IMR-90 (cell line): Measurements from ENCODE around the gene ALKBH6.

ENCODE experiments used
- CHD1 ChIP-seq: IDR thresholded peaks from 2 replicates; pipeline ENCODE4 v1.6.1; 2012; ENCODE audit warnings: low read depth, low read length, improper control_type of control experiment
- ELK1 ChIP-seq: fragments of 150-350 bp; IDR thresholded peaks from 2 replicates; pipeline ENCODE4 v1.6.1; 2016; ENCODE audit warnings: low read depth, mild to moderate bottlenecking, low read length, moderate library complexity, borderline replicate concordance
- MAFK ChIP-seq: IDR thresholded peaks from 2 replicates; pipeline ENCODE4 v1.6.1; 2012; ENCODE audit warnings: low read depth, low read length, improper control_type of control experiment
- MAZ ChIP-seq: IDR thresholded peaks from 2 replicates; pipeline ENCODE4 v1.6.1; 2012; ENCODE audit warnings: low read depth, mild to moderate bottlenecking, low read length, improper control_type of control experiment, moderate library complexity, borderline replicate concordance
- MXI1 ChIP-seq: IDR thresholded peaks from 2 replicates; pipeline ENCODE4 v1.6.1; 2012; ENCODE audit warnings: low read depth, mild to moderate bottlenecking, low read length, moderate library complexity, borderline replicate concordance
- RFX5 ChIP-seq: IDR thresholded peaks from 2 replicates; pipeline ENCODE4 v1.8.0; 2012; ENCODE audit warnings: low read depth, mild to moderate bottlenecking, low read length, moderate library complexity
- TF ChIP-seq, protein P1 (sequence below): conservative IDR thresholded peaks from 2 replicates; pipeline ENCODE4 v1.5.1; 2012; ENCODE audit warnings: mild to moderate bottlenecking, low read depth, low read length, improper control_type of control experiment

- TF ChIP-seq CHD1: no peak
- TF ChIP-seq, protein P1, sequence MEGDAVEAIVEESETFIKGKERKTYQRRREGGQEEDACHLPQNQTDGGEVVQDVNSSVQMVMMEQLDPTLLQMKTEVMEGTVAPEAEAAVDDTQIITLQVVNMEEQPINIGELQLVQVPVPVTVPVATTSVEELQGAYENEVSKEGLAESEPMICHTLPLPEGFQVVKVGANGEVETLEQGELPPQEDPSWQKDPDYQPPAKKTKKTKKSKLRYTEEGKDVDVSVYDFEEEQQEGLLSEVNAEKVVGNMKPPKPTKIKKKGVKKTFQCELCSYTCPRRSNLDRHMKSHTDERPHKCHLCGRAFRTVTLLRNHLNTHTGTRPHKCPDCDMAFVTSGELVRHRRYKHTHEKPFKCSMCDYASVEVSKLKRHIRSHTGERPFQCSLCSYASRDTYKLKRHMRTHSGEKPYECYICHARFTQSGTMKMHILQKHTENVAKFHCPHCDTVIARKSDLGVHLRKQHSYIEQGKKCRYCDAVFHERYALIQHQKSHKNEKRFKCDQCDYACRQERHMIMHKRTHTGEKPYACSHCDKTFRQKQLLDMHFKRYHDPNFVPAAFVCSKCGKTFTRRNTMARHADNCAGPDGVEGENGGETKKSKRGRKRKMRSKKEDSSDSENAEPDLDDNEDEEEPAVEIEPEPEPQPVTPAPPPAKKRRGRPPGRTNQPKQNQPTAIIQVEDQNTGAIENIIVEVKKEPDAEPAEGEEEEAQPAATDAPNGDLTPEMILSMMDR: no peak
- TF ChIP-seq MAZ: no peak
- TF ChIP-seq RFX5: no peak
- TF ChIP-seq MXI1: no peak
- no peak for TF ChIP-seq MAFK
- TF ChIP-seq ELK1: no peak
Measured at GRCh38 chr19:35983177-35983576, 30.8 kb downstream of the ALKBH6 start.
